ENCODE measurements around the gene ENDOG.

ENDOG gene

DNA sequence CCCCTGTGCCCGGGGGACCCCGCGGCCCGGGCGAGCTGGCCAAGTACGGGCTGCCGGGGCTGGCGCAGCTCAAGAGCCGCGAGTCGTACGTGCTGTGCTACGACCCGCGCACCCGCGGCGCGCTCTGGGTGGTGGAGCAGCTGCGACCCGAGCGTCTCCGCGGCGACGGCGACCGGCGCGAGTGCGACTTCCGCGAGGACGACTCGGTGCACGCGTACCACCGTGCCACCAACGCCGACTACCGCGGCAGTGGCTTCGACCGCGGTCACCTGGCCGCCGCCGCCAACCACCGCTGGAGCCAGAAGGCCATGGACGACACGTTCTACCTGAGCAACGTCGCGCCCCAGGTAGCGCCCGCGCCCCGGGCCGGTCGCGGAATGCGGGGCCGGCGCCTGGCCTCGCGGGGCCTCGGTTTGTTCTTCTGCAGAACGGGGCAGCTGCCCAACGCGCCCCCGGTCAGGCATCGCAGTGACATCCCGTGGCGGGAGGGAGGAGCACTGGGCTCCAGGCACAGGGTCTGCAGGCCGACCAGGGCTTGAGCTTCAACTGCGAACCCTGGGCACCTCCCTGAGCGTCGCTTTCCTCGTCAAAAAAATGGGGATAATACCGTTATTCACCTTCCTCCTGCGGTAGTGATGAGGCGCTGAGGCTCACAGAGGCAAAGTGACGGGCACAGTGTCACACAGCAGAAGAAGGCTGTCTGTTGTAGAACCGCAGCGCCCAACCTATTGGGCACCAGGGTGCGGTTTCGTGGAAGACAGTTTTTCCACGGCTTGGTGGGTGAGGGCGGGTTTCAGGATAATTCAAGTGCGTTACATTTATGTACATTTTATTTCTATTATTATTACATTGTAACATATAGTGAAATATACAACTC, 777 bp downstream of the ENDOG start:
- TF ChIP-seq, protein P1, sequence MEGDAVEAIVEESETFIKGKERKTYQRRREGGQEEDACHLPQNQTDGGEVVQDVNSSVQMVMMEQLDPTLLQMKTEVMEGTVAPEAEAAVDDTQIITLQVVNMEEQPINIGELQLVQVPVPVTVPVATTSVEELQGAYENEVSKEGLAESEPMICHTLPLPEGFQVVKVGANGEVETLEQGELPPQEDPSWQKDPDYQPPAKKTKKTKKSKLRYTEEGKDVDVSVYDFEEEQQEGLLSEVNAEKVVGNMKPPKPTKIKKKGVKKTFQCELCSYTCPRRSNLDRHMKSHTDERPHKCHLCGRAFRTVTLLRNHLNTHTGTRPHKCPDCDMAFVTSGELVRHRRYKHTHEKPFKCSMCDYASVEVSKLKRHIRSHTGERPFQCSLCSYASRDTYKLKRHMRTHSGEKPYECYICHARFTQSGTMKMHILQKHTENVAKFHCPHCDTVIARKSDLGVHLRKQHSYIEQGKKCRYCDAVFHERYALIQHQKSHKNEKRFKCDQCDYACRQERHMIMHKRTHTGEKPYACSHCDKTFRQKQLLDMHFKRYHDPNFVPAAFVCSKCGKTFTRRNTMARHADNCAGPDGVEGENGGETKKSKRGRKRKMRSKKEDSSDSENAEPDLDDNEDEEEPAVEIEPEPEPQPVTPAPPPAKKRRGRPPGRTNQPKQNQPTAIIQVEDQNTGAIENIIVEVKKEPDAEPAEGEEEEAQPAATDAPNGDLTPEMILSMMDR (IDR thresholded peaks at IDR 0.05; ENCODE audit: low read length, missing control alignments), result no peak
- peak overlapping the region; percentile 65 for H3K4me3 ChIP-seq (replicated peaks; ENCODE audit: low read depth, low read length)
- no peak for DNase-seq (ENCODE audit: low read depth)

DNA sequence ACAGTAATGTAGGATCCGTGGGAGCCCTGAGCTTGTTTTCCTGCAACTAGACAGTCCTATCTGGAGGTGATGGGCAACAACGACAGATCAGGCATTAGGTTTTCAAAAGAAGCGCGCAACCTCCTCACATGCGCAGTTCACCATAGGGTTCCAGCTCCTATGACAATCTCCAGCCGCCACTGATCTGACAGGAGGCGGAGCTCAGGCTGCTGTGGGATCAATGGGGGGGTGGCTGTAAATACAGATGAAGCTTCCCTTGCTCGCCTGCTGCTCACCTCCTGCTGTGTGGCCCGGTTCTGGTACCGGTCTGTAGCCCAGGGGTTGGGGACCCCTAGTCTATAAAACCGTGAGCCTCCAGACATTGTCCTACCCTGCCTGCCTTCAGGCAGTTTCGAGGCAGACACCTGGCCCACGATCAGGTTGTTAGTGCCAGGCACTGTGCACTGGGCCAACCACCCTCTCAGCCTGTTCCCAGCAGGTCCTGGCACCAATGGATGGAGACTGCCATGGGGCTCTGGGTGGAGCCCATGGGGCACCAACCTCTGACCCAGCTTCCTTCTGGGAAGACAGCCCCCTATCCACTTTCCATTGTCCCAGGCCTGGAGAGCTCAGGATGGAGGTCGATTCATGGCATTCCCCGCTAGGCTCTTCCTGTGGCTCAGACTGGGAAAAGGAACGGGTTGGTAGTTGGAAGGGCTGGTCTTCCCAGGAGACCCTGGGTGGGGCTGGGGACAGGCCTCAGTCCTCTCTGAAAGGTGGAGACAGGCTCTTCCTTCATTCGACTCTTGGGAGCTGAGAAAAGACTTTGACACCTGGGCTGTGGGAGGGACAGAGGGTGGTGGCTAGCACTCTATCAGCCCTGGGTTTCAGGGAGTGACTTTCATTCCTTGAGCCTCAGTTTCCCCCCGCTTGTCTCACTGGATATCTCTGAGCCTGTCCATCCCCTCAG, 1.7 kb downstream of the ENDOG start:
- peak; percentile 64 for DNase-seq (ENCODE audit: low read depth)
- H3K4me3 ChIP-seq (replicated peaks; ENCODE audit: low read depth, low read length), result peak overlapping the region; percentile 65
- TF ChIP-seq, protein P1 (IDR thresholded peaks at IDR 0.05; ENCODE audit: low read length, missing control alignments), result no peak

DNA sequence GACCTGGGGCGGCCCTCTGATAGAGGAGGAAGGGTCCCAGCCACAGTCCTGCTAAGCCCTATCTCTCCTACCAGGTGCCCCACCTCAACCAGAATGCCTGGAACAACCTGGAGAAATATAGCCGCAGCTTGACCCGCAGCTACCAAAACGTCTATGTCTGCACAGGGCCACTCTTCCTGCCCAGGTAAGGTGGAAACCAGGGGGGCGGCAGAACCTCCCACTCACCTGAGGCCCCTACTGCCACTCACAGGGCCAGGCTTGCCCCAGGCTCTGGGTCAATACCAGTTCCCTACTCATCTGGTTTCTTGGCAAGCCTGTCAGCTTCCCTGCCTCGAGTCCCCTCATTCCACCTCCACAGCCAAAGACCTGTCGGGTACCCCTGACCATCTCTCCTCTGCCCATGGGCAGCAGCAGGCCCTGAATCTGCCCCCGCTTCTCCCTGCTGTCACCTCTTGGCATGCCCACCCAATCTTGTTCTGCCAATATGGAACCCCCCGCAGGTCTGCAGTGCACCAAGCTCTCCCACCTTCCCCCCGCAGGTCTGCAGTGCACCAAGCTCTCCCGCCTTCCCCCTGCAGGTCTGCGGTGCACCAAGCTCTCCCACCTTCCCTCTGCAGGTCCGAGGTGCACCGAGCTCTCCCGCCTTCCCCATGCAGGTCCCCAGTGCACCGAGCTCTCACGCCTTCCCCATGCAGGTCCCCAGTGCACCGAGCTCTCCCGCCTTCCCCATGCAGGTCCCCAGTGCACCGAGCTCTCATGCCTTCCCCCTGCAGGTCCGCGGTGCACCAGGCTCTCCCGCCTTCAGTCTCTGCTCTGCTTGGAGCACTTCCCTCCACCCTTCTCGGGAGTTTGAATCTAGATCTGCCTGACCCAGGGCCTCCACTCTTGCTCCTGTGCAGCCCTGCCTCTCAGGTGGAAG, 2.6 kb downstream of the ENDOG start:
- H3K4me3 ChIP-seq (replicated peaks; ENCODE audit: low read depth, low read length), result no peak overlapping the region
- DNase-seq (ENCODE audit: low read depth), result no peak
- TF ChIP-seq, protein P1 (IDR thresholded peaks at IDR 0.05; ENCODE audit: low read length, missing control alignments), result no peak

DNA sequence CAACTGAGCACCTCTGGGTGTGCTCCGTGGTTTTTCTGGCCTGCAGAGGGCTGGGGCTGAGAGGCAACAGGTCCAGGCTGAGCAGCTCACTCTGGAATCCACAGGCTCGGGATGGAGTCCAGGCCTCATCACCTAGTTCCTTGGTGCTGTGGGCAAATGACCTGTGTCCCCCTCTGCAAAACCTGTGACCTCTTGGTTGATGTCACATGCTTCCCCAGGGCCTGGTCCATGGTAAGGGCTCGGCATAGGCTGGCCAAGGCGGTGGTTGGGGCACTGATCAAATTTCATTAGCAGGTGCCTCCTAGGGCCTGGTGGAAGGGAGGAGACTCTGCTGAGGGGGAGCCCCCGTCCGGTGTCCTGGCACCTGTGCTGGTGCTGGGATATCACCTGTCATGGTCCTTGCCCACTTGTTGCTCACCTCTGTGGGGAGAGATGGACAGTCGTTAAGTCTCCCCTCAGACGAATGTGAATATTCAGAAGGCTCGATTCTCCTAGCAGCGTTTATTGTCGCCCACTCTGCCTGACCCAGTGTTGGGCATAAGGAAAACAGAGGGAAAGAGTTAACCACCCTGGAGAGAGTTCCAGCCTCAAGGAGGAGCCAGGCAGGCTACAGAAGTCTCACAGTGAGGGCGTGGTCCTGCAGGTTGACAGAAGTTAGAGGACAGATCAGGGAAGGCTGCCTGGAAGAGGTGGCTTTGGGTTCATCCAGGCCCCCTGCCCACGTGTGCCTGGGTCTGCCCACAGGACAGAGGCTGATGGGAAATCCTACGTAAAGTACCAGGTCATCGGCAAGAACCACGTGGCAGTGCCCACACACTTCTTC, 3.5 kb downstream of the ENDOG start:
- DNase-seq (ENCODE audit: low read depth), result no peak
- TF ChIP-seq, protein P1 (IDR thresholded peaks at IDR 0.05; ENCODE audit: low read length, missing control alignments), result no peak
- H3K4me3 ChIP-seq (replicated peaks; ENCODE audit: low read depth, low read length), result no peak overlapping the region

DNA sequence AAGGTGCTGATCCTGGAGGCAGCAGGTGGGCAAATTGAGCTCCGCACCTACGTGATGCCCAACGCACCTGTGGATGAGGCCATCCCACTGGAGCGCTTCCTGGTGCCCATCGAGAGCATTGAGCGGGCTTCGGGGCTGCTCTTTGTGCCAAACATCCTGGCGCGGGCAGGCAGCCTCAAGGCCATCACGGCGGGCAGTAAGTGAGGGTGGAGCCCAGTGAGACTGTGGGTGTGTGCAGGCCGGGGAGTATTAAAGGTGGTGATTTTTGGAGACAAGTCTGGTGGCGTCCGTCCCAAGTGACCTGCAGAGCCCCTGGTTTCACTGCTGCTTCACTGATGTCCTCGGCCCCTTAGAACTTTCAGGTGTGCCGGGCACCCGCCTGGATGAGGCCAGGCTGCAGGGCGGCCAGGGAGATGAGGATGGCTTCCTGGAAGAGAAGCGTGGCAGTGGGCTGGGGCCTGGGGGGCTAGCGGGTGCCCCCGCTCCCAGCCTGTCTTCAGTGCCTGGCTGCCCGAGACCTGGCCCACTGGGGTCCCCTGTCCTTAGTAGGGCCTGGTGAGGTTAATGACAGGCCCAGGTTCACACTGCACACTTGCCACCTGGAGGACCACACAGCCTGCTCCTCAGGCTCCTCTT, 4.2 kb downstream of the ENDOG start:
- H3K4me3 ChIP-seq (replicated peaks; ENCODE audit: low read depth, low read length), result no peak overlapping the region
- TF ChIP-seq, protein P1 (IDR thresholded peaks at IDR 0.05; ENCODE audit: low read length, missing control alignments), result no peak
- no peak for DNase-seq (ENCODE audit: low read depth)
